SW480 (cell line): ENCODE measurements around the gene CFI.

ENCODE experiments used
- DNase-seq: peaks from one replicate; pipeline ENCODE4 v3.0.0-alpha.2; 2016; ENCODE audit warnings: low spot score

CFI gene

DNA sequence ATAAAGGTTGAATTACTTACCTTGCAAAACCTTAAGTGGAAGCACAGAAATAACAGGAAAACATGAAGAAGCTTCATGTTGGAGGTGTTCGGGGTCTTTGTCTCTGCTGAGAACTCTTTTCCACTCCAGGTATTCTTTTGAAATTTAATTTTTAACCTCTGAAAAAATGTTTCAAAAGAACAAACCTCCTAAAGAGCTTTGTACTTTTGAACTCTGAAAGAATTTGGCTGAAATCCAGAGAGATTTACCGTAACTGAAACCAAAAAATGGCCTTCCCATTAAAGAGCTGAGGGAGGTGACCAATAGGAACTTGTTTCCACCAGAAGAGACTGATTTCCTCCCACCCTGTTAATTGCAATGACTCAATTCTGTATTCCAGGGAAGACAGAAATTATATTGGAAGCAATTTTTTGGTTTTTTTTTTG is at the start of gene CFI:
Gene CFI (minus strand): TSS at position 105 of the 425 bp plus-strand sequence. CDS start 28 bp downstream, at position 77.
- no peak for DNase-seq

- DNase-seq = no peak
Observed at GRCh38 chr4:109850601-109851000, 48.8 kb upstream of the CFI start.

DNA sequence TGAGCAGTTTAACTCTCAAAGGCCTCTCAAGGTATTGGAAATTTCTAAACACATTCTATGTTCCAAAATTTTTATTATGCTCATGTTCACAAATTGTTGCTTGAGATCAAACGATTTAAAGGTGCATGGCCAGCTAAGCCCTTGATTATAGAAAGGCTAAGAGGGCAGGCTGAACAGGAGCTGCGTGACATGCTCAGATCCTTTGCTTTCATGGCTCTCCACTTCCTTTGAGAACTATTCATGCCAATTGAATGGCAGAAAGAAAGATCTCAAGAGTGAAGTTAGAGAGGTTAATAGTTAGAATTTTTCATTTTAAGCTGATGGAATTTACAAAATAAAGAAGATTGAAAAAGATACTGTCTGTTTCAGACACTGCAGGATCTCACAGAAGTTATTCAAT is 46.7 kb upstream of the CFI start:
- no peak for DNase-seq

- no peak for DNase-seq
Observed at GRCh38 chr4:109847896-109848442, 46.2 kb upstream of the CFI start, which contains the start of gene LRIT3. Gene LRIT3, plus strand, starts transcription at chr4:109848107. Its CDS starts 95 bp downstream, at chr4:109848202.

GRCh38 chr4:109846395-109847098 is 44.7 kb upstream of the CFI start:
- DNase-seq = no peak

DNA sequence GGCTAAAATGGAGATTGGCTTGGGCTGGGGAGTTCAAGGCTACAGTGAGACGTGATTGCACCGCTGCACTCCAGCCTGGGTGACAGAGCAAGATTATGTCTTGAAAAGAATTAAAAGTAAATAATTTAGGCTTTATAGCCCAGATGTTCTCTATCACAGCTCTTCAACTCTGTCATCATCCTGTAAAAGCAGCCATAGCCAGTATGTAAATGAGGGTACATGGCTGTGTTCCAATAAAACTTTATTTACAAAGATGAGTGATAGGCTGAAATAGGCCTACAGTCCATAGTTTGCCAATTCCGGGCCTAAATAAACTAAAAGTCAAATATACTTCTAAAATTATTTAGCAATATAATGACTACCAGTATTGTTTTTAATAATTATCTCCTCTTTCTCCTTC is 35.2 kb upstream of the CFI start:
- no peak for DNase-seq

DNA sequence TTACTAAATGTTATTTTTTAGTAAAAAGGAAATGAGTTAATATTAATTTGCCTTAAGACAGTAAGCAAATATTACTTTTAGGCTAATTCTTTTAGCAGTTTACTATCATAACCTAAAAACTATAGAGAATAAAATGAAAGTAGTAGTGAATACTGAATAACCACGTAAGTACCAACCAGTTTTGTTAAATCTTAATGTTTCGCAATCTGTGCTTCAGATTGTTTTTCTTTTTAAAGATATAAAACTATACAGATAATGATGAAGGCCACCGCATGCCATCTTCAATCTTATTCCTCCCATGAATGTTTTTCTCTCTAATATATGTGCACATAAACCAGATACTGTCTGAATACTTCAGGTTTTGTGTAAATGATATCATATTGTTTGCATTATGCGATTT is 32.0 kb upstream of the CFI start:
- DNase-seq = no peak

DNA sequence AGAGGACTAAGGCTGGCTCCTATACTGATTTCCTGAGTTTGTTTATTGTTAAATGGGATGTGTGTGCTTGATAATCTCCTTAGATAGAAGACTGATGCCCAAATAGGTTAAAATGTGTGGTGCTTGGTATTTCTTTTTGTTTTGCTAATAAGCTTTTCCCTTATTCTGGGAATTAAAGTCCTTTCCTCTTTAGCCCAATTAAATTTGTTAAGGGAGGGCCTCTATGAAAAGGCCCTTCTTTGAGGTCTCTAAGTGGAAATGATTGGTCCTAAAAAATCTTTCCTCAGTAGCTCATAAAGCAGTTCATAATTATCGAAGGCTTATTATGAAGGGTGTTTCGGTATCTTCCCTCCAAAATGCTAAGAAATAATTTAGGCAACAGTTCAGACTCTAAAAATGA is 25.9 kb upstream of the CFI start, which contains the start of gene RRH:
Gene RRH (plus strand): TSS at position 301 of the 400 bp plus-strand sequence. CDS start 56 bp downstream, at position 357.
- no peak for DNase-seq

DNA sequence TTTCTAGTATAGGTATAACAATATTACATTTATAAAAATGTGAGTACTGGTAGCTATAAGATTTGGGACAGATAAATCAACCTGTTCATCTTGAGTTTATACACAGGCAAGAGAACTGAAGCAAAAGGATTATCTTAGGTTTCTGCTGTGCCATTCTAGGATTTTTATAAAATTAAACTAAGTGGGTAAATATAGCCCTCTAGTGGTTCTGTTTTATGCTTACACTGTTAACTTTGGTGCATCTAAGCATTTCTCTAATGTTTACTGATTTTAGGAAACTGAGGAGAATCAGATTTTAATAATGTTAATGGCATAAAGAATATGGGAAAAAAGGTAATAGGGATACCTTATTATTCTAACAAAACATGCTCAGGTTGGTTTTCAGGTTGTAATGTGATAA is 24.9 kb upstream of the CFI start:
- DNase-seq = peak; percentile 41

GRCh38 chr4:109821185-109821584 is 19.4 kb upstream of the CFI start:
- DNase-seq = no peak

DNA sequence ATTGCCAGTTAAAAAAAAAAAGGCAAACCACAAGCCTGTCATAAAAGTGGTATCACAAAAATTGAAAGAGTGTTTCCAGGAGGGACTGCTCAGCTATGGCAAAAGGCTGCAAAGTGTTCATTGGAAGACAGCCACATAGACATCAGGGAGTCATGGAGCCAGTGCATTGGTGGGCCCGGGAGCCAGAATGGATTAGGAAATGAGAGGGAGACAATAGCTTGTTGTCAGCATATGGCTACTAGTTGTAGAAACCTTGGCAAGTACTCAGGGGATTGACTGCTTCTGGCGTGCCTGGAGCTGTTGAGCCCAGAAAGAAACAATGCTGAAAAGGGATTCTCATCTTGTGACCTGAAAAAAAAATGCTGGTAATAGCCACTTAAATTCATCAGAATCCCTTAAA is 18.8 kb upstream of the CFI start:
- DNase-seq = no peak

DNA sequence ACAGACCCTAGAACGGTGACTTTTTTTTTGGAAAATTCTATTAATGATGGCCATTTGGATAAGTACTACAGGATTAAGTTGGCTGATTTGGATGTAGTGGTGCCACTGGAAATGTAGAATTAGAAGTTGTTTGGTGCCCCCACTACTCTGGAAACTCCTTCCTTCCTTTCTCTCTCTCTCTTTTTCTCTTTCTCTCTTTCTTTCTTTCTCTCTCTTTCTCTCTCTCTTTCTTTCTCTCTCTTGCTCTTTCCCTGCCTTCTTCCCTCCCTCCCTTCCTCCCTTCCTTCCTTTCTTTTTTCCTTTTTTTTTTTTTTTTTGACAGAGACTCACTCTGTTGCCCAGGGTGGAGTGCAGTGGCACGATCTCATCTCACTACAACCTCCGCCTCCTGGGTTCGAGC is 16.5 kb upstream of the CFI start:
- no peak for DNase-seq

DNA sequence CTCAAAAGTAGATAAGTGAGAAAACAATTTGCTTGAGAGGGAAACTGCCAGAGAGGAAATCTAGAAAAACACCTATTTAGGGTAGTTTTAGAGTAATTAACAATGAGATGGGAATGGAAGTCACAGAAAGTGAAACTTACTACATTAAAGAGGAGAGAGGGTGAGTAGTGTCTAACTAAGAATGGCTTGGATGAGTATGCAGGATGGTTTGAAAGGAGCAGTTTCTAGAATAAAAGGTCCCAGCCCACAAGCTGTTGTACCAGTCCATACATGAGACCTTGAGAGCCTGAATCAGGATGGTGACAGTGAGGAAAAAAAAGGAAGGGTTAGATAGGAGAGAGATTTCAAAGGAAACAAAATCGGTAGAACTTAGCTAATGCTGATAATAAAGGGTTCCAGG is 15.1 kb upstream of the CFI start:
- DNase-seq = no peak

DNA sequence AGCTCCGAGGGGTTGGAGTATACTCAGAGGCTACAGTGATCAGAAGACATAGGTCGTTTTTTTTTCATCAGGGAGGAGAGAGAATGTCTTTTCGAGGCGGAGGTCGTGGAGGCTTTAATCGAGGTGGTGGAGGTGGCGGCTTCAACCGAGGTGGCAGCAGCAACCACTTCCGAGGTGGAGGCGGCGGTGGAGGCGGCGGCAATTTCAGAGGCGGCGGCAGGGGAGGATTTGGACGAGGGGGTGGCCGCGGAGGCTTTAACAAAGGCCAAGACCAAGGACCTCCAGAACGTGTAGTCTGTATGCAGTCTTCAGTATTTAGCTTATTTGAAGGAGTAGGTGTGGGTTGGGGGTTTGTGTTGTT is 14.3 kb upstream of the CFI start:
- DNase-seq = no peak

GRCh38 chr4:109815151-109816081 is 13.6 kb upstream of the CFI start, which contains the start of gene GAR1:
Gene GAR1, plus strand, starts transcription at chr4:109815762. Its CDS starts 403 bp downstream, at chr4:109816165.
- DNase-seq = peak; percentile 94

GRCh38 chr4:109811707-109812106 is 9.9 kb upstream of the CFI start:
- no peak for DNase-seq

DNA sequence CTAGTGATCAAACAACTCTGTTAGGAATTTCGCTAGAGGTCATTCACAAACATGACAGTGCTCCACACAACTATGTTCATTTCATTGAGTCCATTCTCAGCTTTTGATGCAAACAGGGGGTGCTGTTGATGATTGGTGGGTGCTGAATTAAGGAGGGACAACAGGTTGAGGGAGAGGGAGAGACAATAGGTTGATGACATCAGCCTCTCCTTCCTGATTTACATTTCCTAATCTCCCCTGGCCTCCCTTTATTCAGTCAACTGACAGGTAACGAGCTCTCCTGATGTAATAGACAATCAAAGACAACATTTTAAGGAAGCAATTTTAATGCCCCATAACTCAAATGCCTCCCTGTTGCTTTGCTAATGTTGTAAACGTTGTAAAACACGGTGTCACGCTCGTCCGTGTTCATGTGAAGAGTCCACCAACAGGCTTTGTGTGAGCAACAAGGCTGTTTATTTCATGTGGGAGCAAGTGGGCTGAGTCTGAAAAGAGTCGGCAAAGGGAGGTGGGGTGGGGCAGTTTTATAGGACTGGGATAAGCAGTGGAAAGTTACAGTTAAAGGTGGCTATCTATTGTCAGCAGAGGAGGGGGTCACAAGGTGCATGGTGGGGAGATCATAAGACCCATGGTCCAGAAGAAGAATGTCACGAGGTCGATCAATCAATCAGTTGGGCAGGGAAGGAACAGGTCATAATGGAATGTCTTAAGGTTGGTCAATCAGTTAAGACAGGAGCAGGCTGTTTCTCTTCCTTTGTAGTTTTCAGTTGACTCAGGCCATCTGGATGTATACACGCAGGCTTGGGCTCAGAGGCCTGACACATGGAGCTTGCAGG is 9.0 kb upstream of the CFI start:
- no peak for DNase-seq

GRCh38 chr4:109809655-109810054 is 7.9 kb upstream of the CFI start:
- no peak for DNase-seq

DNA sequence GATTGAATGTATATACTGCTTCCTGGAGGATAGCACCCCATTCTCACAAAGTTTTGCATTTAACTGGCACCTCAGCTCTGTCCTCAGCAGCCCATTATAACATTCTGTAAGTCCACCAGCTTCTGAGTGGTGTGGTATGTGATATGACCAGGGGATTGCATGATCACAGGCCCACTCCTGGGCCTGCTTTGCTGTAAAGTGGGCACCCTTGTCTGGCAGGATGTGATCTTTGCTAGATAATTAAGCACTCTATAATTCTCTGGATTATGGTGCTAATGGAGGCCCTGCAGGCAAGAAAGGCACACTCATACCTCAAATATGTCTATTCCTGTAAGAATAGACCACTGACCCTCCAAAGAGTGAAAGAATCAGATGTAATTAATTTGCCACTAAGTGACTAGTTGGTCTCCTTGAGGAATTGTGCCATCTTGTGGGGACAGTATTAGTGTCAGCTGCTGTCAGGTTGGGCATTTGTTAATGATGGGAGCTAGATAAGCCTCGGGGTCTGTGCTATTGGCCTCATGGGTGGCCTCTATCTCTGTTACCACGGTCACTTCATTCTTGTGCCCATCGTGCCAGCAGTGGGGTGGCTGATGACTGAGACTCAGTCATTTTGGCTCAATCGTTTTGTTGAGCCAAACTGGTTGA is 2.2 kb upstream of the CFI start:
- DNase-seq = peak; percentile 53

- DNase-seq = no peak
Observed at GRCh38 chr4:109801099-109801789, 555 bp downstream of the CFI start.

DNA sequence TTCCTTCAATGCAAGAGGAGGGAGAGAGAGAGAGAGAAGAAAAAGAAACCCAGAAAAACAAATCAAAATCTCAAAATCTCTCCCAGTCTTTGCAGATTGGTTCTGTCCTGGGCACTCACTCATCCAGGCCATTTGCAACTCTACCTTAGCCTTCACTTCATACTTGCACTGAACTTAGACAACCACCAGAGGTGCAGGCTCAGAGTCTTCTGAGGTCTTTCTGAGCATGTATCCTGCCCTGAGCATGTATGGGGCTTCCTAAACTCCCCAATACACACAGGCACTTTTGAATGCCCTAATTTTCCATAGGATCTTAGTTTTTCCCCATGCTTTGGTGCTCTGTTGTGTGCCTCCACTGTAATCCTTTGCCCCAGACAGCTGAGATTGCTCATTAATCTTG is 2.9 kb downstream of the CFI start:
- DNase-seq = no peak
